Activated T-cell treated with anti-CD3 and anti-CD28 coated beads, Interleukin-2, amount 50 U/mL, for 72 hours (primary cell): Measurements from ENCODE around the gene CCDC63. TPM values are rescaled to one million over a fixed set of nuclear protein-coding genes. Genes with fewer than 3 reads are reported as not detected.

ENCODE experiments used
- ATAC-seq, 2 donors: fragments of 150-1000 bp; cut with Tn5 transposase; replicated peaks in 1 of 2; 2 replicates each; pipeline ENCODE4 v1.10.0; 2021; ENCODE audit warnings: moderate library complexity in 2 of 2, mild to moderate bottlenecking in 1 of 2
- DNase-seq, 2 donors: peaks; one replicate each; pipeline ENCODE4 v3.0.0; 2021 to 2022; ENCODE audit warnings: mixed read lengths in 1 of 2
- H3K27ac Mint-ChIP-seq: one replicate; pipeline ENCODE4 v1.8.0; 2022; ENCODE audit warnings: mild to moderate bottlenecking, moderate library complexity, mixed read lengths
- H3K27me3 Mint-ChIP-seq: one replicate; pipeline ENCODE4 v1.8.0; 2022; ENCODE audit warnings: low read depth, mixed read lengths
- H3K36me3 Mint-ChIP-seq, 2 donors: one replicate each; pipeline ENCODE4 v1.8.0; 2022; ENCODE audit warnings: mixed read lengths in 2 of 2, mild to moderate bottlenecking in 1 of 2; ENCODE audit not compliant: insufficient read depth in 2 of 2
- H3K4me1 Mint-ChIP-seq: one replicate; pipeline ENCODE4 v1.8.0; 2022; ENCODE audit warnings: low read depth, mixed read lengths
- H3K4me3 Mint-ChIP-seq, 2 donors: one replicate each; pipeline ENCODE4 v1.8.0; 2022; ENCODE audit warnings: mild to moderate bottlenecking in 2 of 2, mixed read lengths in 2 of 2, moderate library complexity in 2 of 2
- H3K9me3 Mint-ChIP-seq, 2 donors: one replicate each; pipeline ENCODE4 v1.8.0; 2022; ENCODE audit warnings: mixed read lengths in 2 of 2
- total RNA-seq, 2 donors: library from RNA; stranded (reverse); gene quantifications; one replicate each; pipeline ENCODE4 v1.2.3, GENCODE V29; 2022

CCDC63 gene
- total RNA-seq, 2 donors from 2014 or later, result 0.24 TPM; not detected in 1

- Mint-ChIP-seq H3K4me1 (no peaks in the 10 kb centered on the region), H3K27ac (no peak overlapping the region), H3K9me3 (no peaks in the 10 kb centered on the region), H3K27me3 (peaks cover 15% of the 10 kb centered on the region), H3K36me3 (no peaks in the 10 kb centered on the region), H3K4me3 (no peak overlapping the region)
- no peak for ATAC-seq
- DNase-seq, result no peak
These were observed 75.9 kb downstream of the CCDC63 start for GRCh38 chr12:110922652-110923051.

- Mint-ChIP-seq H3K27ac (no peak overlapping the region), H3K4me1 (no peaks in the 10 kb centered on the region), H3K27me3 (peaks cover 15% of the 10 kb centered on the region), H3K36me3 (no peaks in the 10 kb centered on the region), H3K9me3 (no peaks in the 10 kb centered on the region), H3K4me3 (no peak overlapping the region)
- no peak for ATAC-seq
- no peak for DNase-seq
These were observed 76.4 kb downstream of the CCDC63 start for GRCh38 chr12:110923192-110923591.

DNA sequence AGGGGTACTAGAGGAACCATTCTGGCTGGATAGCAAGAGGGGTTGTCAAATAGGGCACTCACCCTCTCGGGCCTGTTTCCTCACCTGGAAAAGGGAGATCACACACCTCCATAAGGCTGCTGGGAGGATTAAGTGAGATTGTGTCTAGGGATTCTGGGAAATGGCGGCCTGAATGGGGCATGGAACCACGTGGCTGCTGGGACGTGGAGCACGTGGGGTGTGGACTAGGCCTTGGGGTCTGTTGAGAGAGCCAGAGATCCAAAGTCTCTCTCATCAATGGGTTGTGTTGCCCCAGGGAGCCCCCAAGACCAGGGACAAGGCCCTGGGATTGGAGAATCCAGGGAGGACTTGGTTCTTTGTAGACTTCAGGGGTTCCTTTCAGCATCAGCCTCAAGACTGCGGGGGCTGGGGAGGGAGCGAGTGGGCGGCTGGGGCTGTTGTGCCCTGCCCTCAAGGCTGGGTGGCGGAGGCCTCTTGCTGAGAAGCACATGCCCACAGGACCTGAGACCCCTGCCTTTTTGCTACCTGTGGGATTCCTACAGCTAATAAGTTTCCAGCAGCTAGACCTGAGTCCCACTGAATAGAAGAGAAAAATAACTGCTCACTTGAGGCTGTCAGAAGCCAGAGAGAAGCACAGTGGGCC lies 77.0 kb downstream of the CCDC63 start:
- no peak overlapping the region for H3K27ac Mint-ChIP-seq
- no peaks in the 10 kb centered on the region for H3K36me3 Mint-ChIP-seq
- no peak overlapping the region for H3K4me3 Mint-ChIP-seq
- H3K9me3 Mint-ChIP-seq, result no peaks in the 10 kb centered on the region
- ATAC-seq, result no peak
- DNase-seq, result no peak
- H3K27me3 Mint-ChIP-seq, result peaks cover 15% of the 10 kb centered on the region
- no peaks in the 10 kb centered on the region for H3K4me1 Mint-ChIP-seq

- Mint-ChIP-seq H3K4me1 (no peaks in the 10 kb centered on the region), H3K36me3 (no peaks in the 10 kb centered on the region), H3K9me3 (no peaks in the 10 kb centered on the region), H3K27ac (no peak overlapping the region), H3K27me3 (peaks cover 8% of the 10 kb centered on the region), H3K4me3 (no peak overlapping the region)
- DNase-seq, result no peak
- ATAC-seq, result no peak
These were observed 80.8 kb downstream of the CCDC63 start for GRCh38 chr12:110927546-110927945.

- no peak overlapping the region for H3K4me3 Mint-ChIP-seq
- H3K27ac Mint-ChIP-seq, result no peak overlapping the region
- H3K4me1 Mint-ChIP-seq, result no peaks in the 10 kb centered on the region
- no peak for DNase-seq
- no peak for ATAC-seq
- no peaks in the 10 kb centered on the region for H3K9me3 Mint-ChIP-seq
- H3K27me3 Mint-ChIP-seq, result peaks cover 12% of the 10 kb centered on the region
- no peaks in the 10 kb centered on the region for H3K36me3 Mint-ChIP-seq
These were observed 81.9 kb downstream of the CCDC63 start for GRCh38 chr12:110928700-110929099.

- Mint-ChIP-seq H3K4me3 (no peak overlapping the region), H3K27ac (no peak overlapping the region), H3K4me1 (no peaks in the 10 kb centered on the region), H3K27me3 (peaks cover 15% of the 10 kb centered on the region), H3K36me3 (no peaks in the 10 kb centered on the region), H3K9me3 (no peaks in the 10 kb centered on the region)
- DNase-seq (no peak), ATAC-seq (no peak)
These were observed 83.0 kb downstream of the CCDC63 start for GRCh38 chr12:110929818-110930217.

GRCh38 chr12:110930348-110931314 lies 83.8 kb downstream of the CCDC63 start:
- no peak for DNase-seq
- Mint-ChIP-seq H3K4me1 (no peaks in the 10 kb centered on the region), H3K9me3 (no peaks in the 10 kb centered on the region), H3K27me3 (peaks cover 15% of the 10 kb centered on the region), H3K36me3 (no peaks in the 10 kb centered on the region), H3K4me3 (no peak overlapping the region), H3K27ac (no peak overlapping the region)
- no peak for ATAC-seq

DNA sequence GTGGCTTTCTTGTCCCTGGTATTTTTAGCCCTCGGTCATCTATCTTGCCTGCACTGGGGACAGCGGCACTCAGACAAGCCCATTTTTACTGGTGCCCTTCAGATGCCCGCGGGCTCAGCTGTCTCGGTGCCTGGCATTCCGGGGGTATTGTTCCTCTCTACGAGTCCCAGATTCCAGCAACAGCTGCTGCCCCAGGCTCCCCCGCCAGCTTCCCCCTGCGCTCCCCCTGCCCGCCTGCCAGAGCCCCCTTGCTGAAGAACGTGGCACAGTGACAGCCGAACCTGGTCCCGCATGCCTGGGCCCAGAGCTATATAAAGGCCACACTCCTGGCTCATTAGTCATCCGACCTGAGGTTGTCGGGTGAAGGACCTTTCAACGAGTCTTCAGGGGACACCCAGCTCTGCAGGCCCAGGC lies 84.5 kb downstream of the CCDC63 start:
- no peaks in the 10 kb centered on the region for H3K4me1 Mint-ChIP-seq
- H3K4me3 Mint-ChIP-seq, result no peak overlapping the region
- peaks cover 16% of the 10 kb centered on the region for H3K27me3 Mint-ChIP-seq
- no peak overlapping the region for H3K27ac Mint-ChIP-seq
- no peaks in the 10 kb centered on the region for H3K9me3 Mint-ChIP-seq
- no peak for ATAC-seq
- no peaks in the 10 kb centered on the region for H3K36me3 Mint-ChIP-seq
- no peak for DNase-seq

DNA sequence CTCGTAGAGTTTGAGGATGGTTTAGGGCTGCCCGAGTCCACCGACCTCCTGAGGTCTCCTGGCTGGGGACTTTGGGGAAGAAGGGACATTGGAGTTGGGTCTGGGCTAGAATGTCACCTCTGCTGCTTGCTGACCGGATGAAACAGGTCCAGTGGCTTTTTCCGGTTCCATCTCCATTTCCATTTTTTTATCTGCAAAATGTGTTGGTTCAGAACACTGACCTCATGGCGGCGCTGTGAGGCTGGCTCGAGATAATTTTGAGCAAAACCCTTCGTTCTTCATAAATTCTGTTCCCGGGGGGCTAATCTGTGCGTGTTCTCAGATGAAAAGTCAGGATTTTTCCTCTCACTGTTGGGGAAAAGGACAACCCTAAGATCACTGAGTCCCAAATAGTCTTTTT lies 85.3 kb downstream of the CCDC63 start:
- Mint-ChIP-seq H3K27me3 (peaks cover 20% of the 10 kb centered on the region), H3K36me3 (no peaks in the 10 kb centered on the region), H3K4me1 (peaks cover 1% of the 10 kb centered on the region), H3K4me3 (no peak overlapping the region), H3K27ac (no peak overlapping the region), H3K9me3 (no peaks in the 10 kb centered on the region)
- ATAC-seq (no peak), DNase-seq (no peak)

- H3K36me3 Mint-ChIP-seq, result no peaks in the 10 kb centered on the region
- H3K9me3 Mint-ChIP-seq, result no peaks in the 10 kb centered on the region
- no peak overlapping the region for H3K27ac Mint-ChIP-seq
- ATAC-seq, result no peak
- peaks cover 25% of the 10 kb centered on the region for H3K27me3 Mint-ChIP-seq
- no peak for DNase-seq
- H3K4me1 Mint-ChIP-seq, result peaks cover 5% of the 10 kb centered on the region
- no peak overlapping the region for H3K4me3 Mint-ChIP-seq
These were observed 86.7 kb downstream of the CCDC63 start for GRCh38 chr12:110933326-110933974.

- no peak overlapping the region for H3K27ac Mint-ChIP-seq
These were observed 87.5 kb downstream of the CCDC63 start for GRCh38 chr12:110934093-110934852.

GRCh38 chr12:110935588-110935987 lies 88.8 kb downstream of the CCDC63 start:
- H3K4me1 Mint-ChIP-seq, result peaks cover 5% of the 10 kb centered on the region
- no peaks in the 10 kb centered on the region for H3K9me3 Mint-ChIP-seq
- DNase-seq (no peak), ATAC-seq (no peak)
- H3K36me3 Mint-ChIP-seq, result no peaks in the 10 kb centered on the region
- no peak overlapping the region for H3K27ac Mint-ChIP-seq
- peaks cover 25% of the 10 kb centered on the region for H3K27me3 Mint-ChIP-seq
- no peak overlapping the region for H3K4me3 Mint-ChIP-seq

More at GRCh38 chr12:110934093-110934852, 87.5 kb downstream of the CCDC63 start:
- Mint-ChIP-seq H3K4me3 (no peak overlapping the region), H3K9me3 (no peaks in the 10 kb centered on the region), H3K36me3 (no peaks in the 10 kb centered on the region), H3K27me3 (peaks cover 25% of the 10 kb centered on the region), H3K4me1 (peaks cover 5% of the 10 kb centered on the region)
- no peak for DNase-seq
- no peak for ATAC-seq
